Measurements from ENCODE around the gene KDM6A.
A peak's percentile ranks its signal among the peaks of the same experiment; 100 is the strongest.
"Not testable (repeated sequence)": the region's sequence is repeated elsewhere in the genome, so short reads cannot be mapped to it uniquely, and the experiment has no call there.

Gene KDM6A

GRCh38 chrX:44961817-44962607 lies 89.0 kb downstream of the KDM6A start:
- no peak for DNase-seq (ENCODE audit: low spot score)

- no peak for DNase-seq (ENCODE audit: low spot score)
Observed at GRCh38 chrX:44962944-44963343, 90.0 kb downstream of the KDM6A start.

DNA sequence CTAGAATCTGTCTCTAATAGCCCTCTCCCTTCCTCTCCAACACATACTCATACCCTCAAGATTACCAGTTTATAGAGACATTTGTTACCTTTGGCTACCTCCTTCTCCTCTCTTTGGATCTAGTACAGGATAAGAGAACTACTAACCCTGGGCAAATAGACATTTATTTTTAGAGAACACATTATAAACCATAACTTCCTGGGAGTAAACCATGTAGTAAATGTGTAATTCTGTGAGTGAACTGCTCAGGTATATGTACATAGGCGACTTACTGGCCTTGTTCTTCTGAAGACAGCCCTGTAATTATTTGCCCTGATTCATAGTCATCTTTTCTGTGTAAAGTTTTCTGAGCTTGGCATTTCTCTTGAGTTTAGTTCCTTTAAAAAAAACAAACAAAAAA lies 94.2 kb downstream of the KDM6A start:
- no peak for DNase-seq (ENCODE audit: low spot score)

DNA sequence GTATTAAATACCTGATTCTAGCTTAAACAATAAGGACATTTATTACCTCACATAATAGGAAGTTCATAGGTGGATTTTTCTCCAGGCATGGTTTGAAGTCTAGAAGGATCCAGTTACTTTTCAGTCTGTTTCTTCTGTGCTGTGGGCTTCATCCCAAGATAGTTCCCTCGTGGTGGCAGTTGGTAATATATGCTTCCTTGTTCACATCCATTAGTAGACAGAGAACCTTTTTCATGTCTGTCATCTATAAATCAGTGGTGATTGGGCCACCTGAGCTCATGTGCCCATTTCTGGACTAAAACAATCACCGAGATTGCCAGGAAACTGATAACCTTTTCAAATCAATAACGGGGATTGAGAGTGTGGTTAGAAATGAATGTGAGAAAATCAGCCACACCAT lies 97.7 kb downstream of the KDM6A start:
- DNase-seq (ENCODE audit: low spot score), result no peak

- peak; percentile 68 for DNase-seq (ENCODE audit: low spot score)
Observed at GRCh38 chrX:44971674-44972073, 98.7 kb downstream of the KDM6A start.

- no peak for DNase-seq (ENCODE audit: low spot score)
Observed at GRCh38 chrX:44972132-44972531, 99.1 kb downstream of the KDM6A start.

DNA sequence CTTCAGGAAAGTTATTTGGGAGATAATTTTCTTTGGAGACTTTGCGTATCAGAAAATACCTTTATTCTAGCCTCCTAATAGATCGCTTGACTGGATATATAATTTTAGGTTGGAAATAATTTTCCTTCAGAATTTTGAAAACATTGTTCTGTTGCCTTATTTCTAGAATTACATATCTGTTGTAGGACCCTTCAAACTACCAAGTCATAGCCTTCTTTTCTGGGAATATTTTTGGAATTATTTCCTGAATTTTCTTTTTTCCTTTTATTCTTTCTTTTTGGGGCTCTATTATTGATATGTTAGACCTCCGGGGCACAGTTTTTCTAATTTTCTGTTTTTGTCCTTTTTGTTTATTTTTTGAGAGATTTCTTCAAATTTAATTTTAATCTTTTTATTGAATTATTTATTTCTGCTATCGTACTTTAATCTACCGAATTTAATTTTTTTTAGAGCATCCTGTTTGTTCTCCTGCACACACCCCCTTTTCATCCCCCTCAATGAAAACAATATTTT lies 100.5 kb downstream of the KDM6A start:
- no peak for DNase-seq (ENCODE audit: low spot score)

GRCh38 chrX:44974451-44974850 lies 101.5 kb downstream of the KDM6A start:
- peak; percentile 52 for DNase-seq (ENCODE audit: low spot score)

DNA sequence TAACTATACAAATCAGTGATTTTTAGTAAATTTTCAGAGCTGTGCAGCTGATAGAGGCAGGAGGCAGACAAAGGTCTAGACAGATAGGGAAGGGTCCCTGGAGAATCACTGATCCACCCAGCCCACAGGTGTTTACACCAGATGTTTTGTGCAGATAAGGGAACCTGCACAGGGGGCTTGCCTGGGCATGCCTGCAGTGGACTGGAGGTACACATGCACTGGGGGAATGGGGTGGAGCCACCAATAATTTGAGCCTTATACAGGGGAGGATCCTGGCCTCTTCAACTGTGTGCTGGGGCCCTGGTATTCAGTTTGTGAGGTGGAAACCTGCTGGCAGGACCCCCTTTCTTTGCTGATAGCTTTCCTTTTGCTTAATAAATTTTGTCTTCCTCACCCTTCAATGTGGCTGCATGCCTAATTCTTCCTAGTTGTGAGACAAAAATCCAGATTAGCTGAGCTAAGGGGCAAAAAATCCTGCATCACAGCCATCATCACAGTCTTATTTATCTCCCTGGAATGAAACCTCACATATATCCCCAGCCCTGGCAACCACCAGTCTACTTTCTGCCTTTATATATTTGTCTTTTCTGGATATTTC lies 102.8 kb downstream of the KDM6A start:
- DNase-seq (ENCODE audit: low spot score), result peak; percentile 71

DNA sequence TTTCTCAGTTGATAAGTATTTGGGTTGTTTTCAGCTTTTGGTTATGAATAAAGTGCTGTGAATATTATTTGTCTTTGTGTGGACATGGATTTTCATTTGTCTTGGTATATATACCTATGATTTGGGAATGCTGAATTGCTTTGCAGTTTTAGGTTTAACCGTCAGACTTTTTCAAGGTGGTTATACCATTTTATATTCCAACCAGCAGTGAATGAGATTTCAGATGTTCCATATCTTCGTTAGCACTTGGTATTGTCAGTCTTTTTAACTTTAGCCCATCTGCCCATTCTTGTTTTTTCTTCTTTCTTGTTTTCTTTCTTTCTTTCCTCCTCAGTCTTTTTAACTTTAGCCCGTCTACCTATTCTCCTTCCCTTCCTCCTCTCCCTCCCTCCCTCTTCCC lies 106.0 kb downstream of the KDM6A start:
- no peak for DNase-seq (ENCODE audit: low spot score)

DNA sequence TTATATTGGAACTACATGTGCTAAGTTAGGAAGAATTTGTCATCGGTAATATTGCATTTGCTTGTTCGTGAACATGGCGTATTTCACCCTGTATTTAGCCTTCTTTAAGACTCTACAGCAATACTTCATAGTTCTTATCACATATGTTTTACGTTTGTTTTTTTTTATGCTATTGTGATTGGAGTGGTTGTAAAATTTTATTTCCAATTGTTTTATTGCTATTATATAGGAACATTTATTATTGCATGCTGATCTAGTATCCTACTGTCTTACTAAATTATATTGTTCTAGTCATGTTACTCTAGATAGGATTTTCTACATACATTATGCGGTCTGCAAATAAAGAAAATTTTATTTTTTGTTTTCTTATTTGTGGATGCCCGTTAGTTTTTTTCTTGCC lies 107.4 kb downstream of the KDM6A start:
- no peak for DNase-seq (ENCODE audit: low spot score)

- DNase-seq (ENCODE audit: low spot score), result no peak
Observed at GRCh38 chrX:44980883-44981282, 107.9 kb downstream of the KDM6A start.

GRCh38 chrX:44989995-44990770 lies 117.2 kb downstream of the KDM6A start:
- no peak for DNase-seq (ENCODE audit: low spot score)

DNA sequence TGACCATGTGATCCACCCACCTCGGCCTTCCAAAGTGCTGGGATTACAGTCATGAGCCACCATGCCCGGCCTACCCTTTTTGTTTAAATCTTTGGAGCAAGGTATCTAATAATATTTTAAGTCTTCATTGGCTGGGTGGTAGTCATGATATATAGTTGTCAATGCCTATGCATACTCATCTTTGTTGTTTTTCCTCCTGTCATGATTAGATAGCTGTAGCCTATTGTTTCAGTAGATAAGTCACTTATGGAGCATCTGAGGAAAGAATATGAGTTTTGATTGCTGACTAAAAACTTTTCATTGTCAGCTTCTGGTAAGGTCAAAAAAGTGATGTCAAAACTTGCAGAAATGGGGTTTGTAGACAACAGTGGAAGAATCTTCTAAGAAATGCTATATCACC lies 119.8 kb downstream of the KDM6A start:
- no peak for DNase-seq (ENCODE audit: low spot score)

DNA sequence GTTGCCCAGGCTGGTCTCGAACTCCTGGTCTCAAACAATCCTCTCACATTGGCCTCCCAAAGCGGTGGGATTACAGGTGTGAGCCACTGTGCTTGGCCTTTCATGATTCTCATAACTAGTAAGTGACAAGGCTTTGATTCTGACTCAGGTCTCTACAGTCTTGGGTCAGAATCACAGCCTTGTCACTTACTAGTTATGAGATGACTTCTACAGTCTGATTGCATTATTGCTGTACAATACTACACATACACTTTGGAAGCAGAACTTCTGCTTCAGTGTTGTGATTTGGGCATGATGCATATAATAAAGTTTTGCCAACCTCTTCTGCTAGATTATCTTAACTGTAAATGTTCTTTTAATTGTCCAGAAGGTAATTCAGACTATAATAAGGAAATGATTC lies 123.3 kb downstream of the KDM6A start:
- DNase-seq (ENCODE audit: low spot score), result no peak

- DNase-seq (ENCODE audit: low spot score), result no peak
Observed at GRCh38 chrX:44997282-44997812, 124.4 kb downstream of the KDM6A start.

- DNase-seq (ENCODE audit: low spot score), result no peak
Observed at GRCh38 chrX:44997888-44998287, 124.9 kb downstream of the KDM6A start.

GRCh38 chrX:44999237-44999636 lies 126.2 kb downstream of the KDM6A start:
- DNase-seq (ENCODE audit: low spot score), result not testable (repeated sequence)

GRCh38 chrX:44999872-45000271 lies 126.9 kb downstream of the KDM6A start:
- DNase-seq (ENCODE audit: low spot score), result not testable (repeated sequence)

- no peak for DNase-seq (ENCODE audit: low spot score)
Observed at GRCh38 chrX:45001048-45001447, 128.1 kb downstream of the KDM6A start.

DNA sequence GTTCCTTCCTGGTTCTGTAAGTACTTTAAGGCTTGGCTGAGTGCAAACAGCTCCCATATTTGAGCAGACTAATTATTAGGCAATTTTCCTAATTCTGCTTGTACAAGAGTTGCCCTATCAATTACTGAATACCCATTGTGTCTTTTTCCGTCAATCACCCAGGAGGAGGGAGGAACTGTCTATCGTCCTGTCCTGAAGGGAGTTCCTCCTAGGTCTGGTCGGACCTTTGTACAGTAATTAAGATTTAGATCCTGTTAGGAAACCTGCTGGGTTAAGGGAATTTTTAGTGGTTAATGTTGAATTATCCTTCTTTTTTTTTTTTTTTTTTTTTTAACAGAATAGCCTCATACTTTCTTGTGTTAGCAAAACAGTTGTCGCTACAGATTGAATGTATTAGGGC lies 130.1 kb downstream of the KDM6A start:
- no peak for DNase-seq (ENCODE audit: low spot score)

- DNase-seq (ENCODE audit: low spot score), result no peak
Observed at GRCh38 chrX:45006002-45006800, 133.2 kb downstream of the KDM6A start.
